LNCaP clone FGC (cell line): ENCODE data around the gene SLC4A4.

Experiments
- DNase-seq: peaks from one replicate; pipeline ENCODE4 v3.0.0-alpha.2; 2011; ENCODE audit warnings: low read depth
- H3K4me3 ChIP-seq: 2 replicates; pipeline ENCODE4 v1.5.1; 2011; ENCODE audit warnings: mild to moderate bottlenecking, low read depth, low read length, control low read depth
- CTCF ChIP-seq: IDR thresholded peaks from 2 replicates; pipeline ENCODE4 v1.5.1; 2012; ENCODE audit warnings: mild to moderate bottlenecking; ENCODE audit not compliant: control insufficient read depth, insufficient read depth; ENCODE audit errors: extremely low read depth

Gene SLC4A4

GRCh38 chr4:71441186-71442169, 102.7 kb downstream of the SLC4A4 start:
- TF ChIP-seq CTCF = no peak
- no peak overlapping the region for H3K4me3 ChIP-seq
- no peak for DNase-seq

DNA sequence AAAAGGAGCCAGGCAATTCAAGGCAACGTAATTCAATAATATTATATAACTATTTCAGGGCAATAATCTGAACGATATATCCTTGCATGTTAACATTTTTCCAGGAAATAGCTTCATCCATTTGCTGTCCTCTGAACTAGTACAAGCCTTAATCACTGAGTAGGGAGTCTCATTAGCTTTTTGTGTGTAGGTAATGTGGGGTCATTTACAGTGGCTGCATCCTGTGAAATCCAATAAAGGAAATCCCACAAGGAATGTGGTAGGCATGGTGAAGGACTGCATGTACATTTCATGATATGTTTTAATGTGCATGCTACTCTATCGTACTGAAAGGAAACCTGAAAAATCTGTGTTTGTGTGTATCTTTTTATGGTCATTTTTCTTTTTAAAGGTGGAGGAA, 103.5 kb downstream of the SLC4A4 start:
- no peak for DNase-seq
- no peak overlapping the region for H3K4me3 ChIP-seq
- TF ChIP-seq CTCF = no peak

GRCh38 chr4:71444395-71444794, 105.6 kb downstream of the SLC4A4 start:
- DNase-seq = no peak
- TF ChIP-seq CTCF = no peak
- H3K4me3 ChIP-seq = no peak overlapping the region

- TF ChIP-seq CTCF = no peak
- no peak overlapping the region for H3K4me3 ChIP-seq
- no peak for DNase-seq
Observed at GRCh38 chr4:71445811-71446210, 107.0 kb downstream of the SLC4A4 start.

DNA sequence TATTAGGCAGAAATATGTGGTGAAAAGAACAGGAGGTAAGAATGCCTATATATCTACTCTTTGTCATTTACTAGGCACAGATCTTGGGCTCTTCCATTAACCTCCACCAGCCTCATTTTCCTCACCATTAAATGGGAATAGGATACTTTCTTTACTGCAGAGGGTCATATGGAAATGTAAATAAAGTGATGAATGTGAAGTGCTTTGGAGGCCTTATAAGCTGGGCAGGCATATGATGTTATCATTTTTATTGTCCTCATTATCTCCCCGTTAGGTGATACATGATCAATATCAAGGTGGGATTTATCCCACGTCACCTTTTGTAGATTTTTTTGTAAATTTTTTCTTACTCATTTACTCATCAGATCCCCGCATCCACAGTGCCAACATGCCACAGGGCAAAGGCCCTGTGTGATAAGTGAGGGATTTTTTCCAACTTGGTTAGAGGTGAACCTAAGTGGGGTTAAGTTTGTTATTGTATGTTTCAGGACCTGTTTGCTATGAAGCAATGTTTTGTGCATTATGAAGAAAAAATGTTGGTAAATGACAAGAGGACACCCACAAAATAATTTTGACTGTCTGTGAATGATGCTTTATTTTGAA, 107.8 kb downstream of the SLC4A4 start:
- H3K4me3 ChIP-seq = no peak overlapping the region
- no peak for TF ChIP-seq CTCF
- DNase-seq = no peak

DNA sequence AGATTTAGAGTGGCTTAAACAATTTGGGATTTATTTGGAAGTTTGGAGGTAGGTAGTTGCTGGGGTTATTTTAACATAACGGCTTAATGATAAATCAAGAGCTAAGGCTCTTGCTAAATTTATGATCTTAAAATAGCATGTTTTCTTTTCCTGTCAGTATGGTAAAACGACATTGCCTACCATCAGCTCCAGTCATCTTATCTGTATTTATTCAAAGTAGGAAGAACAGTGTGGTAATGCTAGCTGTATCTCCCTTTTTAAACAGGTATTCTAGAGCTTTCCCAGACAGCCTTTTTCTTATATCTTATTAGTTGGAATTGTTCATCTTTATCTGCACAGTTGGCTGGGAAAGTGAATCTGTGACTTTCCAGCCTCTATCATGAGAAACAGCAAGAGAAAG, 110.2 kb downstream of the SLC4A4 start:
- DNase-seq = no peak
- no peak overlapping the region for H3K4me3 ChIP-seq
- no peak for TF ChIP-seq CTCF
